ENCODE measurements around the gene RHOC. TPM values are rescaled to one million over a fixed set of nuclear protein-coding genes. Genes with fewer than 3 reads are reported as not detected.

The RHOC gene
- total and polyA plus RNA-seq, 2 donors (not counting 1 experiment from before 2014, with no cell fraction given) = 21.0 to 28.3 TPM

GRCh38 chr1:112702067-112702395, 4.9 kb downstream of the RHOC start:
- ATAC-seq (ENCODE audit: low read depth) = no peak
- peak overlapping the region; percentile 4 for H3K4me3 Mint-ChIP-seq
- H3K4me2 ChIP-seq (replicated peaks; ENCODE audit: low read depth, low read length, poor library complexity, severe bottlenecking) = peak overlapping the region; percentile 69

More at GRCh38 chr1:112702067-112702395, 4.9 kb downstream of the RHOC start:
- ChIA-PET CTCF (interaction anchor here (0.7 to 4.0 kb wide), 5 partner anchors 13 to 311 kb away, joined by 3 to 24 read pairs (median 4); partner anchors contain the start of genes MOV10 and PPM1J), POLR2A (interaction anchor here (1.0 kb wide), 1 partner anchor 236 kb away, joined by 3 read pairs; no protein-coding TSS in a partner anchor)
- H3K27me3 ChIP-seq (replicated peaks in 1 of 4; ENCODE audit: control extremely low read depth in 1 of 4, control insufficient read depth in 3 of 4, insufficient read depth in 4 of 4, low read length in 3 of 4) = no peaks in the 10 kb centered on the region
- TF ChIP-seq EZH2 (IDR thresholded peaks at IDR 0.05; ENCODE audit: borderline replicate concordance, insufficient read depth, low read depth, low read length, poor library complexity, severe bottlenecking) = no peak
- TF ChIP-seq, protein P1, sequence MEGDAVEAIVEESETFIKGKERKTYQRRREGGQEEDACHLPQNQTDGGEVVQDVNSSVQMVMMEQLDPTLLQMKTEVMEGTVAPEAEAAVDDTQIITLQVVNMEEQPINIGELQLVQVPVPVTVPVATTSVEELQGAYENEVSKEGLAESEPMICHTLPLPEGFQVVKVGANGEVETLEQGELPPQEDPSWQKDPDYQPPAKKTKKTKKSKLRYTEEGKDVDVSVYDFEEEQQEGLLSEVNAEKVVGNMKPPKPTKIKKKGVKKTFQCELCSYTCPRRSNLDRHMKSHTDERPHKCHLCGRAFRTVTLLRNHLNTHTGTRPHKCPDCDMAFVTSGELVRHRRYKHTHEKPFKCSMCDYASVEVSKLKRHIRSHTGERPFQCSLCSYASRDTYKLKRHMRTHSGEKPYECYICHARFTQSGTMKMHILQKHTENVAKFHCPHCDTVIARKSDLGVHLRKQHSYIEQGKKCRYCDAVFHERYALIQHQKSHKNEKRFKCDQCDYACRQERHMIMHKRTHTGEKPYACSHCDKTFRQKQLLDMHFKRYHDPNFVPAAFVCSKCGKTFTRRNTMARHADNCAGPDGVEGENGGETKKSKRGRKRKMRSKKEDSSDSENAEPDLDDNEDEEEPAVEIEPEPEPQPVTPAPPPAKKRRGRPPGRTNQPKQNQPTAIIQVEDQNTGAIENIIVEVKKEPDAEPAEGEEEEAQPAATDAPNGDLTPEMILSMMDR (IDR thresholded peaks at IDR 0.05) = no peak
- H3K4me1 Mint-ChIP-seq = peaks cover 73% of the 10 kb centered on the region
- no peak for DNase-seq
- no peaks in the 10 kb centered on the region for H3K79me2 ChIP-seq (ENCODE audit: control insufficient read depth, insufficient read depth, low read length)
- no peak overlapping the region for H2AFZ ChIP-seq (ENCODE audit: insufficient read depth, low read depth, low read length, poor library complexity, severe bottlenecking)
- peak overlapping the region in 1 of 2 donors; percentile 86 for H3K27ac ChIP-seq (ENCODE audit: low read length in 2 of 2)
- intact Hi-C loops (cut with micrococcal nuclease) = no loop called here
- 81% methylated on average over 3 of the region's 3 CpGs for WGBS (ENCODE audit: insufficient coverage)
- H3K27me3 Mint-ChIP-seq = no peaks in the 10 kb centered on the region
- H3K4me1 ChIP-seq (ENCODE audit: control insufficient read depth in 2 of 2, insufficient read depth in 2 of 2, low read length in 2 of 2) = peaks cover 59 to 72% of the 10 kb centered on the region in 2 donors
- no peak overlapping the region for H3K9ac ChIP-seq (ENCODE audit: low read length)
- no peaks in the 10 kb centered on the region for H3K9me3 ChIP-seq (ENCODE audit: control extremely low read depth in 1 of 3, control insufficient read depth in 2 of 3, insufficient read depth in 1 of 3, low read length in 2 of 3)
- peak overlapping the region; percentile 96 for H3K27ac Mint-ChIP-seq
- no peaks in the 10 kb centered on the region for H4K20me1 ChIP-seq (ENCODE audit: control insufficient read depth, insufficient read depth, low read length, poor library complexity, severe bottlenecking)
- H3K36me3 ChIP-seq (replicated peaks in 1 of 2; ENCODE audit: control extremely low read depth in 1 of 2, control insufficient read depth in 1 of 2, extremely low read depth in 1 of 2, insufficient read depth in 2 of 2, low read length in 1 of 2) = no peaks in the 10 kb centered on the region
- no peaks in the 10 kb centered on the region for H3K9me3 Mint-ChIP-seq (ENCODE audit: insufficient read depth)
- H3K4me3 ChIP-seq (ENCODE audit: control extremely low read depth in 1 of 5, extremely low read depth in 1 of 5, insufficient read depth in 1 of 5, low read depth in 2 of 5, low read length in 4 of 5) = no peak overlapping the region

All from B cell (primary cell).